HG03097 (cell line): ENCODE measurements around the gene JAKMIP1.

ENCODE experiments used
- ATAC-seq: cut with Tn5 transposase; IDR thresholded peaks from one replicate; pipeline ENCODE4 v1.9.1; 2021; ENCODE audit not compliant: unreplicated experiment, low FRiP score

Gene JAKMIP1

GRCh38 chr4:6123116-6123515 is 77.2 kb downstream of the JAKMIP1 start:
- ATAC-seq, result no peak

GRCh38 chr4:6122496-6122895 is 77.9 kb downstream of the JAKMIP1 start:
- no peak for ATAC-seq

GRCh38 chr4:6121941-6122340 is 78.4 kb downstream of the JAKMIP1 start:
- ATAC-seq, result no peak

GRCh38 chr4:6121276-6121850 is 79.0 kb downstream of the JAKMIP1 start:
- no peak for ATAC-seq

GRCh38 chr4:6120361-6120760 is 80.0 kb downstream of the JAKMIP1 start:
- no peak for ATAC-seq

GRCh38 chr4:6119507-6120020 is 80.8 kb downstream of the JAKMIP1 start:
- ATAC-seq, result no peak

GRCh38 chr4:6118201-6118600 is 82.1 kb downstream of the JAKMIP1 start:
- ATAC-seq, result no peak

DNA sequence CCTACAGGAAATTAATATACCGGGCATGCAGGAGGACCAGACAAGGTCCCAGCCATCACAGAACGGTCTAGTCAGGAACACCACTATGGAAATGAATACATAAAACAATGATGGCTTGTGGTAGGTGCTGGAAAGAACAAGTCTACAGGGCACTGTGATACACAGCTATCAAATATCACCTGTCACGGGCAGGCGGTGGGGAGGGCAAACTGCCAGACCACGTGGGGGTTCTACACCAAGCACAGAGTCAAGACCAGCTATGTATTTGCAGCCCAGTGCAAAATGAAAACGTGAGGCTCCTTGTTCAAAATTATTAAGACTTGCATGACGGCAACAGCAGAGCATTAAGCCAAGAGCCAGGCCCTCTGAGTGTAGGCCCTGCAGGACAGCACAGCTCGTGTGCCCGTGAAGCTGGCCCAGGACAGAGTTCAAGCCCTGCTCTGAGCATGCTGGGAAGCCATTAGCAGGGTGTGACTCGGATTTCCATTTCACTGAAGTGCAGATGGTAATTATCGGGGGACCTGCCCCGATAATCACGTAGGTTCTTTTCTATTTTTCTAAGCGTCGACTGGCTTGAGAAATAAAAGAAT is 83.6 kb downstream of the JAKMIP1 start:
- no peak for ATAC-seq

- ATAC-seq, result no peak
Measured at GRCh38 chr4:6115746-6116586, 84.4 kb downstream of the JAKMIP1 start.

GRCh38 chr4:6115342-6115741 is 85.0 kb downstream of the JAKMIP1 start:
- no peak for ATAC-seq

- no peak for ATAC-seq
Measured at GRCh38 chr4:6114601-6115000, 85.7 kb downstream of the JAKMIP1 start.

GRCh38 chr4:6114181-6114580 is 86.2 kb downstream of the JAKMIP1 start:
- ATAC-seq, result no peak

GRCh38 chr4:6113641-6114040 is 86.7 kb downstream of the JAKMIP1 start:
- no peak for ATAC-seq

DNA sequence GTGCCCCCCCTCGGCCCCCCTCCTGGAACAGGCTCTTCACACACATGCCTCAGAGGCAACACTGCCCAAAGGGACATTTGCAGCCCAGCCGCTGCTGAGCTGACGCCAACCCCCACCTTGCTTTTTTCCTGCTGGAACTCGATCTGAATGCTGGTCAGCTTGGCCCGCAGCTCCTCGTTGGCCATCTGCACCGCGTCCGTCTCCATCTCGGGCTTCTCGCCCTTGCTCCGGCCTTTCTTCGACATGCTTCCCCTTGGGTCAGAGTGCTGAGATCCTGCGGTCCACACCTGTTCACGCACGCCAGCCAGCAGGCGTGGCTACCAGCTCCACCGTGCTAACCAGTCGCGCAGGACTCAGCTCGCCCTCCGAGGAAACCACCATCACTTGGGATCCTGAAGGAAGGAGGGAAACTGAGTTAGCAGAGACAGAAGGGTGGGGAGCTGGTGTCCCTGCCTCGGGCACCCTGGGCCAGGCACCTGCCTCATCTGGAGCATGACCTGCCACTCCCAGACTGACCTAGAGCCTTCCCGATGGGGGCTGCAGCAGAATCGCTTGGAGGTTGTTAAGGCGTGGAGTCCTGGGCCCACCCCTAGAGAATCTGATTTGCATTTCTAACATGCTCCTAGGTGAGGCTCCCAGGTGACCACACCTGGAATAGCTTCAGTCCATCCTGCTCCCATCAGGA is 87.6 kb downstream of the JAKMIP1 start:
- no peak for ATAC-seq

DNA sequence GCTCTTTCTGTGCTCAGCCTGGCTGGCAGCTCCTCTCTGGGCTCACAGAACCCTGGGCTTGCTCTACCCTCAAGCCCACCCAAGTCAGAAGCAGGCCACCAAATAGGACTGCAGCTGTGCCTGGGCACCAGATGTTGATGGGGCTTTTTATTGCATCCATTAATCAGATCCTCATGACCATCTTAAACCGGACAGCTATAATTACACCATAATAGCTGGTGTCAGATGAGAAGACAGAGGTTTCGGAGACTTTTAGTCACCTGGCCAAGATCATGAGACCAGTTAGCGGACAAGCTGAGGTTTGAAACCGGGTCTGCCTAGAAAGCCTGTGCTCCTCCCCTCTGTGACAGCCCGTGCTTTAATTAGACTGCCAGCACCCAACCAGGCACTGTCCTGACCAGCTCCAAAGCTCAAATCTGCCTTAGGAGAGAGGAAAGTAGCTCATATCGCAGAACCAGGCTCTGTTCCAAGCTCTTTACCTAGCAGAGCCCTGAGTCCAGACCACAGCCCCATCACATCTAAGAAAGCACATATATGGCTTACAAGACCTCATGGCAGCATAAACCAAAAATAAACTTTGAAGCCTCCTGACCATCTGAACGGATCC is 88.9 kb downstream of the JAKMIP1 start:
- ATAC-seq, result no peak

- no peak for ATAC-seq
Measured at GRCh38 chr4:6110681-6111353, 89.5 kb downstream of the JAKMIP1 start.

- ATAC-seq, result no peak
Measured at GRCh38 chr4:6109842-6110560, 90.3 kb downstream of the JAKMIP1 start.

- ATAC-seq, result no peak
Measured at GRCh38 chr4:6107886-6108285, 92.5 kb downstream of the JAKMIP1 start.

DNA sequence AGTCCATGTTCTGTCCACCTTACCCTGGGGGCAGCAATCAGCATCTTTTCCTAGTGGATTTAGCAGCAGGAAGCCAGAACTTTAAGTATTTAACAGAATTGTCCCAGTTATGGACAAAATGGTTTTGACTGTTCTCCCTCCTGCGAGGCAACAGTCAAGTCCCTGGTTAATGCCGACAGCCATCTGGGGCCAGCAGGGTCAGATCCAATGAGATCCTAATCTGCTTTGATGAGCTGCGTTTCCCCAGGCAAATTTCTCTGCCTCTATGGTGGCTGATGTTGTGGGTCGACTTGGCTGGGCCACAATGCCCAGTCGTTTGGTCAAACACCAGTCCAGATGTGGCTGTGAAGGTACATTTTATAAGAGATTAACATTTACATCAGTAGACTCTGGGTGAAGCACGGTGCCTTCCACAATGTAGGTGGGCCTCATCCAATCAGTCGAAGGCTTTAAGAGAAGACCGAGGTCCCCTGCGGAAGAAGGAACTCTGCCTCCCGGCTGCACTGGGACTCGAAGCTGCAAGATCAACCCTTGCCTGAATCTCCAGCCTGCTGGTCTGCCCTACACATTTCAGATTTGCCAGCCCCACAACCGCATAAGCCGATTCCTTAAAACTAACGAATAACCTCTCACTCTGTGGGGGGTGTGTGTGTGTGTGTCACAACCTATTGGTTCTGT is 93.1 kb downstream of the JAKMIP1 start:
- no peak for ATAC-seq
